ENCODE measurements around the gene CNKSR3.

Gene CNKSR3

GRCh38 chr6:154500769-154501577 lies 9.5 kb downstream of the CNKSR3 start:
- no peak for DNase-seq

DNA sequence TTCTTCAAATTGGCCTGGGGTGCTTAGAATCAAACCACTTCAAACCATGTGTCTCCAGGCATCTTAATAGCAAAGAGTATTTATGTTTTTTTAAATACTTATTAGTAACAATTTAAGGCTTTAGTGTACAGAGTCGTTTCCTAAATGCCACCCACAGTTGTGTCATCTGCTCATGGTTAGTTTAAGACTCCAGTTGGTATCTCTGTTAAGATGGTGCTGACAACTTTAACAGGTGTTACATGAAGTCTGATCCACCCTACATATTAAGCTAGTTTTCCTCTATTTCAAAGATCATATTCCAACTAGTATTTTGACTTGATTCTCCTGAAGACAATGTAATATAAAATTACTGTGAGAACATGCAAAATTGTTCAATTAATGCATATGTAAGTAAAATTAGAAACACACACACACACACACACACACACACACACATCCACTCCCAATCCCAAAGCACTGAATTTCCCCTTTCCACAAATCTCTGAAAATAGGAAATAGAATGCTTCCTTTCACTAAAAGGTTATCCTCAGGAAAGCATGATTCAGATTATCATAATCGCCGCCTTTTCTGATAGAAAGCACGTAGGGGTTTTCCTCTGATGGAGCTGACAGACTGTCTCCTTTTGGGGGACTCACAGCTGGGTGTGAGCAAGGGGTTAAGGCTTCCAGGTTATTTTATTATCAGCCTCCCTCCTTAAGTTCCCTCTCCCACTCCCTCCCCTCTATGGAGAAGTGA lies 10.5 kb downstream of the CNKSR3 start:
- DNase-seq: no peak

GRCh38 chr6:154498340-154498934 lies 12.0 kb downstream of the CNKSR3 start:
- no peak for DNase-seq

- no peak for DNase-seq
Observed at GRCh38 chr6:154496793-154497517, 13.5 kb downstream of the CNKSR3 start.

DNA sequence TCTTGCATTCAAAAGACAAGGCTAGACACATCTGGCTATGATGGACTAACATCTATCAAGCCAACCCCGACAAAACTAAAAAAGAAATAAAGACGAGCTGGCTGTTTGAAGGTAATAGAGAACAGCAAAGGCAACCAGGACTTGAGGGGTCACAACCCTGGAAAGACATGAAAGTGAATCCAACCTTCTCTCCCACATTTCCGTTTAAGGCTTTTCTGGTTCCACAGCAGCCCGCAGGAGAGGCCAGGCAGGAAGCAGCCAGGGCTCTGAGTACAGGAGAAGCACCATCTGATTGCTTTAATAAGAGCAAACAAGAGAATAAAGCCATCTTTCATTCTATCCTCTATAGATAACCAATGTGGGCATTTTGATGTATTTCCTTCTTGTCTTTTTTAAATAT lies 14.3 kb downstream of the CNKSR3 start:
- DNase-seq: no peak

DNA sequence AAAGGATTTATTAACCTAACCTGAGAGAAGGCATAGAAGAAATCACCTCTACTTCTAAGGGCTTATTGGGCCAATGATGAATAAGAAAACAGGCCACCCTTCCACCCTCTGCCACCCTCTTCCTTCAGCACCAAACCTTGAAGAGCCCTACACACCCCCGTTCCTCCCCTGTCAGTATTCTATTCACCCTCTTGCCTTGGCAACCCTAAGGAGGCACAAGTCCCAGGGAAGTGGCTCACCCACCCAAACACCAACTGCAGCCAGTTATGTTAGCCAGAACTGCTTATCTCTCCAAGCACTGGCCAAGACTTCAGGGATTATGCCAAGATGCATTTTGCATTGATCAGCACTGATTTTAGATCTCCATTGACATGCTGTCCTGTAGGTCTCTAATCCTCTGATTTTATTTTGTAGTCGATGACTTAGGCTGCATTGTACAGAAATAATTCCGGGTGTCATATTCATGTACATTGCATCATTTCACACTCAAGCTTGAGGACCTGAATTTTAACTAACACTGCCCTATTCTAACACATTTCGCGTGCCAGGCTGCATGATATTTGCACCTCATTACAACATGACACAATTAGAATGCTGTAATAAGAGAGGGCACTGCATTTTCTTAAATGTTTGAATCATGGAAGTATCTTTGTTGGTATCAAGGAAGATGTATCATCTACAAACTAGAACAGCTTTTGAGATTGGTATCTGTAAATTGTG lies 15.7 kb downstream of the CNKSR3 start:
- DNase-seq: no peak

DNA sequence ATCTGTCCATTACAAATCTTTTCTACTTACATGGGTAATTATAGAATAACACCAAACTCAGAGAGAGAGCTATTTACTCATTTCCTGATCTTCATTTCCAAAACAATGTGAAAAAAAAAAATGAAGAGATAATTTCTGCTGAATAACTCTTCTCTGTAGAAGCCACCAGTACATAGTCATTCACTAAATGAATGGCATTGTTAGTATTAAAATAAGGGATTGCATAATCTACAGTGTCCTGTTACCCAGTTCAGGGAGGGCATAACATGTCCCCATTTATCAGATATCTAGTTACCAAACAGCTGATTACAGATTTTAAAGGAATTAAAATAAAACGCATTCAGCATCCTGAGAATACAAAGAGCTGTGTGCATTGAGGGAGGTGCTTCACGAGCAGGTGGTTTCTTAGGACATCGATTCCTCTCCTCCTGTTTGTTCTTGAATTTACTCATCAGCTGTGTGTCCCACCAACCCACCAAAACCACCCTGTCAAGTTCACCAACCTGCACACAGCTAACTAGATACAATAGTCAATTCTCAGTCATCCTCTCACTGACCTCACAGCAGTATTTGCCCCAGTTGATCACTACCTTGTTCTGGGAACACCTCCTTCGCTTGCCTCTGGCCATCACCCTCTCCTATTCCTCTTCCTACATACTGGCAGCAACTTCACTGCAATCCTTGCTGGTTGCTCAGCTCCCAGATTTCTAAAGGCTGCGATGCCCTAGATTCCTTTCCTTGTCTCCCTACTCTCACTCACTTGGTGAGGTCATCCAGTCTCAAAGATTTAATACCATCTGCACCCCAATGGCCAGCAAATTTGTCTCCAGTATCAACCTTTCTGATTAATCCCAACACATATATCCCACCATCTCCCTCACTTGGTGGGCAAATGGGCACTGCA lies 18.7 kb downstream of the CNKSR3 start:
- DNase-seq: no peak

DNA sequence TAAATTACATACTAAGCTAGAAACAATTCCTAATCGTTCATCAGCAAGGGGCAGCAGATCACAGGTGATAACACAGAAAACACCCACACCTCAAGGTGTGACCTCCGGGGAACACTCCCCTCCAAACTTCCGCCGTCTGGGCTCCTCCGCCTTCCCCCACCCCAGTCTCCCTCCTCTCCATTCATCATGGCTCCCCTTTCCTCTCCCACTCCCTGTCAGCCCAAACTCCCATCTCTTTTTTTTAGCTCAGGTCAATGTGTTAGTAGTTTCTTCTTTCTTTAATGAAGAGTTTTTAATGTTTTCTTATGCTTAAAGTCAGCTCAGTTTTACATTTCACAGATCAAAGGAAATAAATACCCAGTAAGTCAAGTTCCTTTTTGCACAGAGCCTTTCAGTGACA lies 20.7 kb downstream of the CNKSR3 start:
- no peak for DNase-seq

DNA sequence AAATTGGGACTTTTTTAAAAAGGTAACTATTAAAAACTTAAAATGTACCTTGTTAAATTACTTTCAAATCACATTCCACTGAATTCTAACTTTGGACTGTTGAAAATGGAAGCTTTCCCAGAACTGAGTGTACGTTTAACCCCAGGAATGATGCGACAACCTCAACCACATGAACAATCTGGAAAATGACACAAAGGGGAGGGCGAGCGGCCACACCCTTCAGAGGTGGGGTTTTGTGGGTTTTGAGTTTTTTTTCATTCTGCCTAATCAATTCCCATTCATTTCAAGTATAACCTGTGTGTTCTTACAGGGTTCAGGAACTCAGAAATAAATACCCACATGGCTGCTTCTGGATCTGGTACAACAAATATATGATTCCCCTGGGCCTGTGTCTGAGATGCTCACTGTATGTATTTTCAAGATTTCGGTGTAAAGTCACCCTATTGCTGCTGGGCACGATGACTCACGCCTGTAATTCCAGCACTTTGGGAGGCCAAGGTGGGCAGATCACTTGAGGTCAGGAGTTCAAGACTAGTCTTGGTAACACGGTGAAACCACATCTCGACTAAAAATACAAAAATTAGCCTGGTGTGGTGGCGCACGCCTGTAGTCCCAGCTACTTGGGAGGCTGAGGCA lies 21.6 kb downstream of the CNKSR3 start:
- DNase-seq: no peak

DNA sequence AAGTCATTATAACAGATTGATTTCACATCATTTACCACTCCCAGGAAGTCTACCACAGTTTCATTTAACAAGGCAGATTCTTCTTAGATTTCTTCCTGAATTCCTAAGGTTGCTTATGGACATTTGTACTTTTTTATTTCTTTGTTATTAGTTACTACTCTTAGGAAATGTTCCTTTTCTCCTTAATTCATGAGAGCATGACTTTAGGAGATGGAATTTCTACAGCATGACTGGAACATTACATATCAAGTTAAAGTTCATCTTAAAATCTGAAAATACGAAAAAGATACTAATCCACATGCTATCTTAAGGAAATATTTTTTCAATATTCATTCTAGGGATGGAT lies 22.3 kb downstream of the CNKSR3 start:
- no peak for DNase-seq

DNA sequence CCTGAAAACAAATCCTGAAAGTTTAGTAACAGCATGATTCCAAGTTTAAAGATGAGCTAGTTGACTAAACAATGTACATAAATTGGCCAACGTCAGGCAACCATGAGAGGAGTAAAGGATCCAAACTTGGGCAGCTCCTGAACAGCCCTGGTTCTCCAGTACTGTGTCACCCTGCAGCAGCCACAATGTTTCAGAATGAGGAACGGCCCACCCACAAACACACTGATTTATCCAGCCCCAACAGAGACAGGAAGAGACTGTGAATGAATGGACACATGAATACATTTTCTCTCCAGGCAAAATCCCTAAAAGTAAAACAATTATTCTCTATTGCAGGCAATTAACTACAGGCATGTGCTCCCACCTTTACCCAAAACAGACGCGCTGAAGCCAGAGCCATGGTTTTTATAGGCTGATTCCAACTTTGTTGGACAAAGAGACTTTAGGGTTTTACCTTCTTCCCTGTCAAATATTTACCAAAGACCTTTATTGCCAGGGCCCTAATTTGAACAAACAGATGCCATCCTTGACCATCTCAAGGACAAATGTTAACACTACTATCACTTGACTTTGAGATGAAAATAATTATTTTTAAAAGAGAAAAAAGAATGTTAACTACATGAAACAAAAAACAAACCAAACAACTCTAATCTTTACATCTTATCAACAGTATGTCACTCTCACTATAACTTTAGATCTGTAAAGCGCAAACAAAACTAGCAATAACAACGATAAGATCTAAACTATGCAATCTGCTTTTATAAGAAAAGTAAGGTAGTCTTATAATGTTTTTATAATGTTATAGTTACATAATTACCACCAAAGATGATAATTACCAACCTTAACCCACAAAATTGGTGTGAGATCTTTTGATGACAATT lies 22.9 kb downstream of the CNKSR3 start:
- DNase-seq: no peak

DNA sequence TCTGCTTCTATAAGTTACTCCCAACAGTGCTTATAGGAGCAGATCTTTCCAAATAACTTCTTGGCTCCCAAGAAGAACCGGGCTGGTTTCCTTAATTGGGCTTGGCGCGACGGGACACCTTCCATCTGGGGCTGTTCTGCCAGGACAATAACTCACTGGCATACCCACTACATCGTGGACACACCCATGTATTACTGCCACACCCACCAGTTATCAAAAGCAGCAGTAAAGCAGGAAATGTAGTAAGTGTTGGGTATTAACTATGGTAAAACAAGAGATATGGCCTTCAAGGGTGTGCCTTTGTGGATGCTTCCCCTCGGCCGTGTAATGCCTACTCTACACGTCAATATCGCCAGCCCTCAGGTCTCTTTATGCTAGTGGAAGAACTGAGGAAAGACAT lies 24.7 kb downstream of the CNKSR3 start:
- DNase-seq: no peak

DNA sequence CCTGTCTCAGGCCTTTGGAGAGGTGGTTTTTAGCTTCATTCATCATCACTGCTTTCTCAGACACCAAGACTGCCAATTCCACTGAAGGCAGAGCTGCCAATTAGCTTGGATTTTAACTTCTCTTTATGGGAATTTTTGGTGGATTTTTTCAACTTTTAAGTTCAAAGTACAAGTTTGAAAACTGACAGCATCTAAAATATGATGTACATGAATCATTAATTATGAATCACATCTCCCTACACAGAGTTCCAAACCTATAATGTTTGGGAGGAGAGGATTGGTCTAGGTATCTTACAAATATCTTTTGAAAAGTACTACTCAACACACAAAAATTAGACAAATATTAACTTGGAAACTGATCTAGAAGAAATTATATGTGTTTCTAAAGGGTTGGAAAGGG lies 25.5 kb downstream of the CNKSR3 start:
- DNase-seq: no peak

DNA sequence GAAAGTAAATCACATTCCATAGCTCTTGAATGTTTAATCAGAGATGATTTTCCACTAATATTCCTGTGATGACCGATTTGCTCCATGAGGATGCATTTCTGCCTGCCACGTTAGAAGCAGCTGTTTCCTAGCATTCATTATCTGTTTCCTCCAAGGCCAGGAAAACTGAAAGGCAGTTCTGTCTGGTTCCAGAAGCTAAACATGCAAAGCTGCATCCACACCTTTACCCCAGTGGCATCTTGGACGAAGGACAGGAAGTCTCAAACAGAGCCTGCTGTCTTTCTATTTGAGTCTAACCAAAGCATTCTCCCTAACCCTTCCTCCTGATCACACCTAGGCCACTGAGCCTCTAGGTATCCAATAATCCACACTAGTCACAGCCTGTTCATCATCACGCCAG lies 27.6 kb downstream of the CNKSR3 start:
- DNase-seq: no peak

GRCh38 chr6:154481521-154482013 lies 28.9 kb downstream of the CNKSR3 start:
- DNase-seq: no peak

DNA sequence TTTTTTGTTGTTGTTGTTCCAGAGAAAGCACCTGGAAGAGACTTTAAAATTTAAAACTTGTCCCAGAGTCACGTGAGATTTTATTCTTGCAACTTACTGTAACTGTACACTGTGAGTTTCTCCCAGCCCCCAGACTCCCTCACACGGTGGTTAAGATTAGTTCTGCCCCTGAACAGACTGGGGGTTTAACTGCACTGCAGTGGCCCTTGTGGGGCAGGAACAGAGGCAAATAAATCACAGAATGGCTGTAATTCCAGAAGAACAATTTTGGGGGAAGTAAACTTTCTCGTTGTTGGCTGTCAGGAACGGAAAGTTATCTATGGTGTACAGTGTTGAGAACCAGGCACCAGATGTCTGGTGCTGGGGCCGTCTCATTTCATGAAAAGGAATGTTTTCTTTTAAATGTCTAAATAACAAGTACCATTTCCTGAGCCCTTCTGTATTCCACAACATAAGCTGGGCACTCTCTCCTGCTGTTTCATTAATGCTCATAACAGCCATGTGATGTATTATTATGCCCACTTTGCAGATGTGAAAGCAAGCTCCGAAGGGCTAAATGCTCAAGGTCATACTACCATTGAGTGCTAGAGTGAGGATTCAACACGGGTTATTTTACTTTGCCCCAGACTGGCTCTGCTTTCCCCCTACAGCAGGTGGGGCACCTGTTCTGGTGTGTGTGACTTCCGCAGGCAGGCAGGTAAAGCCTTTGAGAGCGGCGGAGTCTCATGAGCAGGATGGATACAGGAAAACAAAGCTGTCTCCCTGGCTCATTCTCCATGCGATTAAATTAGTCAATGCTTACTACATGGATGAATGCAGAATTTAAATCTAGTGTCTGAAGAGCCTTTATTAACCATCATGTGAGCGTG lies 30.5 kb downstream of the CNKSR3 start:
- DNase-seq: no peak

DNA sequence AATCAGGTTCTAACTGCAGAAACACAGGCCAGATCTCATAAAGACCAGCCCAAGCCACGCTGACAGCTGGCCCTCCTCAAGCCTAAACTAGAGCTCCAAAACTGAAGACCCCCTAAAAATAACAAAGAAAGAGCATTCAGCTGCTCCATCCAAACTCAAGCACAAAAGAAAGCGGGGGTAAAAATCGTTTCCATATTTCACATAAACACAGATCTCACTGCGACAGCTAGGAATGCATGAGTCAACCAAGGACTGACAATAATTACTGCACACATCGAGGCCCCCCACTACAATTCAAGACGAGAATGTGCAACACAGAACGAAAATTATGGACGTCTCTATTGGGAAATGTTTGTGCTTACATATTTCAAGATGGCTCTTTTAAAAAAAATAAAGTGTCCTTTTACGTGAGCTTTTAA lies 31.1 kb downstream of the CNKSR3 start:
- DNase-seq: no peak

DNA sequence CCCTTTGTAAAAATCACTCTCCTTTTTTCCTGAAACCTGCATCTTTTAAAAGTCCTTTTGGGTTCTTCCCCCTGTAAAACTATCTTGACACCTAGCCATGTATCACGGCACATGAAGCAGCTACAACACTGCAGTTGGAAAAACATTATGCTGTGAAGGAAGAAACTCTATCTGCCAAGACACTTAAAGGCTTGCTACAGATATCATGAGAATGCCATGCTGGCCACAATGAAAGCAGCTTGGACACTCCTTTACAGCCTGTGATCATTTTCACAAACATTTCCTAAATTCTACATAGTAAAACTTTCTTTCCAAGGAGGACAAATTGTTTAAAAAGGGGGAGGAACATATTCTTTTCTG lies 31.8 kb downstream of the CNKSR3 start:
- no peak for DNase-seq
